Mesendoderm (in vitro differentiated cells): ENCODE results near the gene GTSF1L.

Source experiments
- DNase-seq: peaks from one replicate; pipeline ENCODE4 v3.0.0; 2013
- H2AK5ac ChIP-seq: 2 replicates; pipeline ENCODE4 v1.6.1; 2013; ENCODE audit warnings: low read length, inconsistent platforms
- H2BK120ac ChIP-seq: 2 replicates; pipeline ENCODE4 v1.6.1; 2013; ENCODE audit warnings: low read depth, mild to moderate bottlenecking, low read length, moderate library complexity, mixed read lengths
- H2BK15ac ChIP-seq: replicated peaks from 2 replicates; pipeline ENCODE4 v1.6.1; 2013; ENCODE audit warnings: low read depth, mild to moderate bottlenecking, moderate library complexity
- H2BK5ac ChIP-seq: 2 replicates; pipeline ENCODE4 v1.6.1; 2013; ENCODE audit warnings: low read length, inconsistent platforms
- H3K18ac ChIP-seq: 2 replicates; pipeline ENCODE4 v1.6.1; 2013; ENCODE audit warnings: mild to moderate bottlenecking, low read length, mixed read lengths
- H3K23ac ChIP-seq: one replicate; pipeline ENCODE4 v1.6.1; 2013; ENCODE audit warnings: low read length
- H3K27ac ChIP-seq: 2 replicates; pipeline ENCODE4 v1.5.1; 2013; ENCODE audit warnings: low read depth, mild to moderate bottlenecking, inconsistent platforms, low read length, moderate library complexity
- H3K27me3 ChIP-seq: 2 replicates; pipeline ENCODE4 v1.6.1; 2013; ENCODE audit warnings: low read length, control low read depth, mild to moderate bottlenecking, inconsistent platforms; ENCODE audit not compliant: insufficient read depth, poor library complexity
- H3K36me3 ChIP-seq: 2 replicates; pipeline ENCODE4 v1.6.1; 2013; ENCODE audit warnings: low read length, inconsistent platforms; ENCODE audit not compliant: control insufficient read depth, insufficient read depth
- H3K4ac ChIP-seq: one replicate; pipeline ENCODE4 v1.6.1; 2013; ENCODE audit warnings: low read depth, mild to moderate bottlenecking, low read length, moderate library complexity
- H3K4me1 ChIP-seq: 2 replicates; pipeline ENCODE4 v1.6.1; 2013; ENCODE audit warnings: low read depth, low read length, inconsistent platforms; ENCODE audit not compliant: control insufficient read depth
- H3K4me2 ChIP-seq: 2 replicates; pipeline ENCODE4 v1.6.1; 2013; ENCODE audit warnings: low read length
- H3K4me3 ChIP-seq: 2 replicates; pipeline ENCODE4 v1.5.1; 2013; ENCODE audit warnings: mild to moderate bottlenecking, low read length
- H3K56ac ChIP-seq: one replicate; pipeline ENCODE4 v1.6.1; 2013; ENCODE audit warnings: low read length
- H3K79me1 ChIP-seq: 2 replicates; pipeline ENCODE4 v1.6.1; 2013; ENCODE audit warnings: low read length, inconsistent platforms
- H3K79me2 ChIP-seq: 2 replicates; pipeline ENCODE4 v1.6.1; 2013; ENCODE audit warnings: mild to moderate bottlenecking, low read length; ENCODE audit not compliant: control insufficient read depth, insufficient read depth
- H3K9ac ChIP-seq: 2 replicates; pipeline ENCODE4 v1.6.1; 2013; ENCODE audit warnings: low read length, inconsistent platforms
- H4K5ac ChIP-seq: one replicate; pipeline ENCODE4 v1.6.1; 2013; ENCODE audit warnings: low read length
- H4K8ac ChIP-seq: one replicate; pipeline ENCODE4 v1.6.1; 2013; ENCODE audit warnings: low read depth, mild to moderate bottlenecking, control low read depth, low read length, moderate library complexity
- WGBS: extraction: QIAGEN DNeasy Blood & Tissue Kit; methylation state at CpG from one replicate; pipeline ENCODE4 v1.1.7; 2013; ENCODE audit warnings: low lambda C conversion rate, missing lambda C conversion rate; ENCODE audit not compliant: insufficient coverage; ENCODE audit errors: extremely low coverage; 5-methylcytosine and 5-hydroxymethylcytosine counted together

Gene GTSF1L

GRCh38 chr20:43717616-43717995, 9.2 kb downstream of the GTSF1L start:
- no peak overlapping the region for H3K27ac ChIP-seq
- H4K8ac ChIP-seq = no peak overlapping the region
- no peak overlapping the region for H3K23ac ChIP-seq
- no peak overlapping the region for H3K9ac ChIP-seq
- no peak overlapping the region for H2BK5ac ChIP-seq
- no peaks in the 10 kb centered on the region for H3K4me1 ChIP-seq
- H2BK15ac ChIP-seq = no peak overlapping the region
- no CpG with 5 or more reads among the region's 4 CpGs for WGBS
- no peak overlapping the region for H3K4me3 ChIP-seq
- H3K56ac ChIP-seq = no peak overlapping the region
- H2BK120ac ChIP-seq = no peak overlapping the region
- H3K4me2 ChIP-seq = no peak overlapping the region
- H3K27me3 ChIP-seq = no peaks in the 10 kb centered on the region
- H4K5ac ChIP-seq = no peak overlapping the region
- DNase-seq = no peak
- H3K36me3 ChIP-seq = peaks cover 17% of the 10 kb centered on the region
- H3K18ac ChIP-seq = no peak overlapping the region
- H3K4ac ChIP-seq = no peak overlapping the region
- H3K79me2 ChIP-seq = no peaks in the 10 kb centered on the region
- no peak overlapping the region for H2AK5ac ChIP-seq
- H3K79me1 ChIP-seq = no peaks in the 10 kb centered on the region

- DNase-seq = no peak
- WGBS = no CpG with 5 or more reads among the region's 12 CpGs
- H3K79me1 ChIP-seq = no peaks in the 10 kb centered on the region
- no peak overlapping the region for H3K27ac ChIP-seq
- no peak overlapping the region for H3K9ac ChIP-seq
- no peak overlapping the region for H2BK120ac ChIP-seq
- no peak overlapping the region for H3K23ac ChIP-seq
- H4K8ac ChIP-seq = no peak overlapping the region
- H3K56ac ChIP-seq = no peak overlapping the region
- H3K4me3 ChIP-seq = no peak overlapping the region
- no peak overlapping the region for H3K4ac ChIP-seq
- H2BK5ac ChIP-seq = no peak overlapping the region
- no peaks in the 10 kb centered on the region for H3K27me3 ChIP-seq
- H4K5ac ChIP-seq = no peak overlapping the region
- H3K79me2 ChIP-seq = no peaks in the 10 kb centered on the region
- no peaks in the 10 kb centered on the region for H3K4me1 ChIP-seq
- H3K4me2 ChIP-seq = no peak overlapping the region
- H3K18ac ChIP-seq = no peak overlapping the region
- H2AK5ac ChIP-seq = no peak overlapping the region
- H3K36me3 ChIP-seq = peaks cover 22% of the 10 kb centered on the region
- H2BK15ac ChIP-seq = no peak overlapping the region
Observed at GRCh38 chr20:43716757-43717615, 9.8 kb downstream of the GTSF1L start.

- no CpG with 5 or more reads among the region's 4 CpGs for WGBS
- Histone ChIP-seq H3K9ac (no peak overlapping the region), H3K23ac (no peak overlapping the region), H2AK5ac (no peak overlapping the region), H3K4me2 (no peak overlapping the region), H4K8ac (no peak overlapping the region), H4K5ac (no peak overlapping the region), H3K27me3 (no peaks in the 10 kb centered on the region), H3K4me1 (no peaks in the 10 kb centered on the region), H3K4me3 (no peak overlapping the region), H3K79me2 (no peaks in the 10 kb centered on the region), H3K27ac (no peak overlapping the region), H2BK5ac (no peak overlapping the region), H3K36me3 (peaks cover 25% of the 10 kb centered on the region), H3K79me1 (no peaks in the 10 kb centered on the region), H2BK15ac (no peak overlapping the region), H2BK120ac (no peak overlapping the region), H3K4ac (no peak overlapping the region), H3K56ac (no peak overlapping the region), H3K18ac (no peak overlapping the region)
- no peak for DNase-seq
Observed at GRCh38 chr20:43716123-43716522, 10.7 kb downstream of the GTSF1L start.

GRCh38 chr20:43715511-43715910, 11.3 kb downstream of the GTSF1L start:
- H3K27ac ChIP-seq = no peak overlapping the region
- H3K18ac ChIP-seq = no peak overlapping the region
- no peak overlapping the region for H3K4ac ChIP-seq
- H3K4me3 ChIP-seq = no peak overlapping the region
- WGBS = no CpG with 5 or more reads among the region's 6 CpGs
- H4K8ac ChIP-seq = no peak overlapping the region
- H3K79me1 ChIP-seq = no peaks in the 10 kb centered on the region
- no peak for DNase-seq
- H3K9ac ChIP-seq = no peak overlapping the region
- H2BK15ac ChIP-seq = no peak overlapping the region
- H3K4me1 ChIP-seq = no peaks in the 10 kb centered on the region
- no peak overlapping the region for H2AK5ac ChIP-seq
- no peak overlapping the region for H2BK120ac ChIP-seq
- no peak overlapping the region for H4K5ac ChIP-seq
- H3K27me3 ChIP-seq = no peaks in the 10 kb centered on the region
- no peaks in the 10 kb centered on the region for H3K79me2 ChIP-seq
- H2BK5ac ChIP-seq = no peak overlapping the region
- no peak overlapping the region for H3K56ac ChIP-seq
- peaks cover 26% of the 10 kb centered on the region for H3K36me3 ChIP-seq
- H3K23ac ChIP-seq = no peak overlapping the region
- no peak overlapping the region for H3K4me2 ChIP-seq

- H3K4ac ChIP-seq = no peak overlapping the region
- no peak overlapping the region for H4K8ac ChIP-seq
- no peak overlapping the region for H2AK5ac ChIP-seq
- H3K23ac ChIP-seq = no peak overlapping the region
- no peaks in the 10 kb centered on the region for H3K4me1 ChIP-seq
- H3K4me3 ChIP-seq = no peak overlapping the region
- WGBS = no CpG with 5 or more reads among the region's 9 CpGs
- H3K56ac ChIP-seq = no peak overlapping the region
- no peak overlapping the region for H3K4me2 ChIP-seq
- H2BK120ac ChIP-seq = no peak overlapping the region
- H3K27me3 ChIP-seq = no peaks in the 10 kb centered on the region
- no peak overlapping the region for H3K9ac ChIP-seq
- H3K27ac ChIP-seq = no peak overlapping the region
- H3K18ac ChIP-seq = no peak overlapping the region
- H4K5ac ChIP-seq = no peak overlapping the region
- H2BK5ac ChIP-seq = no peak overlapping the region
- no peaks in the 10 kb centered on the region for H3K79me1 ChIP-seq
- H3K36me3 ChIP-seq = peaks cover 28% of the 10 kb centered on the region
- no peak for DNase-seq
- H2BK15ac ChIP-seq = no peak overlapping the region
- H3K79me2 ChIP-seq = no peaks in the 10 kb centered on the region
Observed at GRCh38 chr20:43715044-43715443, 11.8 kb downstream of the GTSF1L start.
